ENCODE measurements around the gene EPB41L3.

EPB41L3 gene

DNA sequence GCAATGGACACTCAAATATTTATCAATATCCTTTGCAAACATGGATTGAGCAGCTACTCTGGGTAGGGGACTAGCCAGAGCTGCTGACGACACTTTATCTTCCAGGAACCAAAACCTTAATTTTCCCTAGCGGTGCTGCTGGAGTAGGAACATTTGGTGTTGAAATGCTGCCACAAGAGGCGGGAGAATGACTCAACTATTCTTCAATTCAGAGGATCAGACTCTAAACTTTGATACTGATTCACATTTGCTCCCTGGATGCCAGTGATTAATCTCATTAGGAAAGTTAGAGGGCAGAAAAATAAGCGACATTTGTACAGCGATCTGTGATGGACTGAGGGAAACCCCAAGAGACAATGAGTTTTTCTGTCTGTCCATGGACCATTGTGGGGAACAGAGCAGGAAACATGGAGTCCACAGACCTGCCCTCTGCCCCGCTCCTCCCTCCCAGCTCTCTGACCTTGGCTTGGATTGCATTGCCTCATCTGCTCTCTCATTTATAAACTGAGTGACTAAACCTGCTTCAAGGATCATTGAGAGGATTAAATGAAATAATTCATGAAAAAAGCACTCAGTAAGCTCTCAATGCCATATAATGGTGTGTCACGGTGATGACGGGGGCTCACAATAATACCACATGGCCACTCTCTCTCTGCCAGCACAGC, 12.6 kb upstream of the EPB41L3 start:
- no peaks in the 10 kb centered on the region for H3K36me3 ChIP-seq
- H3K27me3 ChIP-seq: peaks cover 8% of the 10 kb centered on the region
- no peaks in the 10 kb centered on the region for H3K4me1 ChIP-seq (ENCODE audit: control insufficient read depth in 1 of 2, insufficient read depth in 1 of 2, low read depth in 1 of 2, low read length in 1 of 2)
- no peaks in the 10 kb centered on the region for H3K9me3 ChIP-seq
- no peak overlapping the region for H3K27ac ChIP-seq
- TF ChIP-seq, protein P1, sequence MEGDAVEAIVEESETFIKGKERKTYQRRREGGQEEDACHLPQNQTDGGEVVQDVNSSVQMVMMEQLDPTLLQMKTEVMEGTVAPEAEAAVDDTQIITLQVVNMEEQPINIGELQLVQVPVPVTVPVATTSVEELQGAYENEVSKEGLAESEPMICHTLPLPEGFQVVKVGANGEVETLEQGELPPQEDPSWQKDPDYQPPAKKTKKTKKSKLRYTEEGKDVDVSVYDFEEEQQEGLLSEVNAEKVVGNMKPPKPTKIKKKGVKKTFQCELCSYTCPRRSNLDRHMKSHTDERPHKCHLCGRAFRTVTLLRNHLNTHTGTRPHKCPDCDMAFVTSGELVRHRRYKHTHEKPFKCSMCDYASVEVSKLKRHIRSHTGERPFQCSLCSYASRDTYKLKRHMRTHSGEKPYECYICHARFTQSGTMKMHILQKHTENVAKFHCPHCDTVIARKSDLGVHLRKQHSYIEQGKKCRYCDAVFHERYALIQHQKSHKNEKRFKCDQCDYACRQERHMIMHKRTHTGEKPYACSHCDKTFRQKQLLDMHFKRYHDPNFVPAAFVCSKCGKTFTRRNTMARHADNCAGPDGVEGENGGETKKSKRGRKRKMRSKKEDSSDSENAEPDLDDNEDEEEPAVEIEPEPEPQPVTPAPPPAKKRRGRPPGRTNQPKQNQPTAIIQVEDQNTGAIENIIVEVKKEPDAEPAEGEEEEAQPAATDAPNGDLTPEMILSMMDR (IDR thresholded peaks at IDR 0.05): no peak
- no peak overlapping the region for H3K4me3 ChIP-seq (ENCODE audit: low read depth in 1 of 2, low read length in 1 of 2)

DNA sequence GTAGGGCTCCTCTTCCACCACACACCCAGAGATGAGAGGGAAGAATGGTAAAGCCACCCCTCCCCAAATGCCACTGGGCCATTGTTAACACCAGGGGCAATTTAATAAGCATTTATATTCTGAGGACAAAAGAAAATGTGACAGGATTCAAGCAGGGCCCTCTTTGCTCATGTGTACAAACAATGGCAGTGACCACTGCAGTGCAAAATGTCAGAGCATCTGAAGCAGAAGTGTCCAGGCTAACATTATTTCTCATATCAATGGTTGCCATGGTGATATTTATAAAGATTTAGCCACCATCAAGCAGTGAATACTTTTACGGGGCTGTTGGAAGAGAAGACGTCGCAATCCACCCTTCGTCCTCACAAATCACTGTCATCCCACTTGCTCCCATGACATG, 10.8 kb upstream of the EPB41L3 start:
- TF ChIP-seq, protein P1 (IDR thresholded peaks at IDR 0.05): no peak
- Histone ChIP-seq H3K4me3 (ENCODE audit: low read depth in 1 of 2, low read length in 1 of 2) (no peak overlapping the region), H3K27ac (no peak overlapping the region), H3K4me1 (ENCODE audit: control insufficient read depth in 1 of 2, insufficient read depth in 1 of 2, low read depth in 1 of 2, low read length in 1 of 2) (no peaks in the 10 kb centered on the region), H3K36me3 (no peaks in the 10 kb centered on the region), H3K9me3 (no peaks in the 10 kb centered on the region), H3K27me3 (peaks cover 18% of the 10 kb centered on the region)

DNA sequence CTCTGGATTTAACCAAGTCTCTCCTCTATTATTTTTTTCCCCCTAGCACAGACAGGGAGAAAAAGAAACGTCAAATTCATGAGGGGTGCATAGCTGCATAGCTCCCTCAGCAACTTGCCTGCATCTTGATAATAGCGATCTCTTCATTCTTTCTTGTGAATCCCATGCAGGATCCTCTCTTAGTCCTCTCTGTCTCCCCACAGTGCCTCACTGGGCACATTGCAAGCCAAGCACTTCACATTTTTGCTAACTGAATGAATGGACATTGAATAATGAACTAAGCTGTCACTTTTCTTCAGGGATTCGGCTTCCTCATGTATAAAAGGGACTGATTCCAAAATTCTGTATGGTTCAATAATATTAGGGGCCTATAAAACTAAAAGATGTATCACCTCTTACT, 2.9 kb upstream of the EPB41L3 start:
- TF ChIP-seq, protein P1 (IDR thresholded peaks at IDR 0.05): no peak

DNA sequence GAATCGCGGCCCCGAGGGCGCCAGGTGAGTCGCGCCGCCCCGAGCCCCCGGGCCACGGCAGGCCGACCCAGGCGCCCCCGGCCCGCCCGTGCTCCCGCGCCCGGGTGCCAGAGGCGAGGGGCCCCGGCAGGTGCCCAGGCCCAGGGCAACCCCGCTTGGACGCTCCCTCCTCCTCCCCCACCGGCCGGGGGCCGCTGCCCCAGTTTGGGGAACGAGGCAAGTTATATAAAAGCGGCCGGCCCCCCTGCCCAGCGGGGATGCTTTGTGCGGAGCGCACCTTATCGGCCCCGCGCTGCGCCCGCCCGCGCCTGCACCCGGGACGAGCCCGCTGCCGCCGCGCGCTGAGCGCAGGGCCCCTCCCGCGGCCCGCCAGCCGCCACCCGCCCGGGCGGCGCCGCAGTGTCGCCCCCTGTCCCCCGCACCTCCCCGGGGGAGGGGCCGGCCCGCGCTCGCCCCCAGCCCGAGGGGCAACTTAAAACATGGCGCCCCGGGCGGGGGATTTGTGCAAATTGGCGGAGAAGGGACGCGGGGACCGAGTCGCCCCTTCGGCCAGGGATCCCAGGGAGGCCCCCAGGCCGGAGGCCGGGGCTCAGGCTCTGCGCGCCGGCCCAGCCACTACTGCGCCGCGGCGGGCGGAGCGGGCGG, 639 bp downstream of the EPB41L3 start:
- Histone ChIP-seq H3K4me1 (ENCODE audit: control insufficient read depth in 1 of 2, insufficient read depth in 1 of 2, low read depth in 1 of 2, low read length in 1 of 2) (peaks cover 3 to 9% of the 10 kb centered on the region in 2 experiments), H3K36me3 (no peaks in the 10 kb centered on the region), H3K27ac (no peak overlapping the region), H3K4me3 (ENCODE audit: low read depth in 1 of 2, low read length in 1 of 2) (no peak overlapping the region), H3K9me3 (no peaks in the 10 kb centered on the region), H3K27me3 (peaks cover 100% of the 10 kb centered on the region)
- TF ChIP-seq, protein P1 (IDR thresholded peaks at IDR 0.05): no peak

More for the DNA sequence above, 2.9 kb upstream of the EPB41L3 start:
- Histone ChIP-seq H3K4me1 (ENCODE audit: control insufficient read depth in 1 of 2, insufficient read depth in 1 of 2, low read depth in 1 of 2, low read length in 1 of 2) (peaks cover 3 to 9% of the 10 kb centered on the region in 2 experiments), H3K27ac (no peak overlapping the region), H3K4me3 (ENCODE audit: low read depth in 1 of 2, low read length in 1 of 2) (no peak overlapping the region), H3K36me3 (no peaks in the 10 kb centered on the region), H3K9me3 (no peaks in the 10 kb centered on the region), H3K27me3 (peaks cover 89% of the 10 kb centered on the region)

DNA sequence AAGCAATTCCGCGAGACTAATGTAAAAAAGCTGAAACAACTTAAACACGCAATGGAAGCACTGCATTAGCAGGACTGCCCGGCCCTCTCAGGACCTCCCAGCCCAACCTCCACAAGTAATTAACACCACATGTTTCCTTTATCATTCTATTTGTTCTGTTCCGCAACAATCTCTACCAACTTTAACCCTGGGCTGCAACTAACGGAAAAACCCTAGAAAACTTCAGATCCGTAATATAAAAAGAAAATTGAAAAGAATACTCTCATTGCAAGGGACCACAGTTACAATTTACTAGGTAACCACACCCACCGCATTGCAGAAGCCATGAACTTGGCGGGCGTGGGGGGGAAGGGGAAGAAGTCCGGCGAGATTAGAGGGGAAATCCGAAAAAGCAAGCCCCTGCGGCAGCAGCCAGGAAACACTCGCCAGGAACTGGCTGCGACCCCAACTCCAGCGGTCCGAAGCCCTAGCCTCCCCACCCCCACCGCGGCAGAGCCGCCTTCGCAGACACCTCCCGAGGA, 1.2 kb downstream of the EPB41L3 start:
- Histone ChIP-seq H3K27ac (no peak overlapping the region), H3K36me3 (no peaks in the 10 kb centered on the region), H3K4me1 (ENCODE audit: control insufficient read depth in 1 of 2, insufficient read depth in 1 of 2, low read depth in 1 of 2, low read length in 1 of 2) (peaks cover 3 to 9% of the 10 kb centered on the region in 2 experiments), H3K27me3 (peaks cover 100% of the 10 kb centered on the region), H3K9me3 (no peaks in the 10 kb centered on the region), H3K4me3 (ENCODE audit: low read depth in 1 of 2, low read length in 1 of 2) (no peak overlapping the region)
- TF ChIP-seq, protein P1 (IDR thresholded peaks at IDR 0.05): no peak

Measured in neutrophil (primary cell).